GM18870 (cell line): Measurements from ENCODE around the gene SRR.

ENCODE experiments used
- ATAC-seq: cut with Tn5 transposase; IDR thresholded peaks from one replicate; pipeline ENCODE4 v1.9.1; 2021; ENCODE audit warnings: moderate library complexity; ENCODE audit not compliant: unreplicated experiment

Gene SRR

GRCh38 chr17:2338315-2338657 lies 34.5 kb downstream of the SRR start:
- ATAC-seq = no peak

GRCh38 chr17:2343421-2343820 lies 39.7 kb downstream of the SRR start:
- ATAC-seq = no peak

GRCh38 chr17:2344528-2344927 lies 40.8 kb downstream of the SRR start:
- ATAC-seq = no peak

GRCh38 chr17:2346475-2346874 lies 42.7 kb downstream of the SRR start:
- no peak for ATAC-seq

- ATAC-seq = no peak
Observed at GRCh38 chr17:2347805-2348685, 44.3 kb downstream of the SRR start.

GRCh38 chr17:2351269-2351668 lies 47.5 kb downstream of the SRR start:
- ATAC-seq = no peak

GRCh38 chr17:2354311-2354710 lies 50.6 kb downstream of the SRR start:
- ATAC-seq = no peak

- ATAC-seq = no peak
Observed at GRCh38 chr17:2357237-2357636, 53.5 kb downstream of the SRR start.

- no peak for ATAC-seq
Observed at GRCh38 chr17:2357931-2358434, 54.2 kb downstream of the SRR start.

- no peak for ATAC-seq
Observed at GRCh38 chr17:2361010-2361760, 57.4 kb downstream of the SRR start.

- ATAC-seq = no peak
Observed at GRCh38 chr17:2362016-2362415, 58.3 kb downstream of the SRR start.

GRCh38 chr17:2362416-2362815 lies 58.7 kb downstream of the SRR start:
- ATAC-seq = no peak

- no peak for ATAC-seq
Observed at GRCh38 chr17:2362881-2363280, 59.1 kb downstream of the SRR start.

- no peak for ATAC-seq
Observed at GRCh38 chr17:2363318-2363717, 59.6 kb downstream of the SRR start.

- no peak for ATAC-seq
Observed at GRCh38 chr17:2363851-2364762, 60.4 kb downstream of the SRR start.

- ATAC-seq = no peak
Observed at GRCh38 chr17:2364763-2365116, 61.0 kb downstream of the SRR start.

- no peak for ATAC-seq
Observed at GRCh38 chr17:2365132-2365531, 61.4 kb downstream of the SRR start.

- ATAC-seq = no peak
Observed at GRCh38 chr17:2366747-2367494, 63.2 kb downstream of the SRR start.

GRCh38 chr17:2368359-2368758 lies 64.6 kb downstream of the SRR start:
- no peak for ATAC-seq

GRCh38 chr17:2369039-2369438 lies 65.3 kb downstream of the SRR start:
- no peak for ATAC-seq
